ENCODE results near the gene TOGARAM2. TPM values are rescaled to one million over a fixed set of nuclear protein-coding genes. Genes with fewer than 3 reads are reported as not detected.
"Not testable (repeated sequence)": the region's sequence is repeated elsewhere in the genome, so short reads cannot be mapped to it uniquely, and the experiment has no call there.

Gene TOGARAM2
- total RNA-seq, 2 experiments from 2014 or later: 2.3 to 2.7 TPM

GRCh38 chr2:28977176-28977875 lies 3.8 kb upstream of the TOGARAM2 start:
- H3K27ac Mint-ChIP-seq: no peak overlapping the region
- no peak for TF ChIP-seq CTCF (IDR thresholded peaks at IDR 0.05)

GRCh38 chr2:28978001-28978400 lies 3.1 kb upstream of the TOGARAM2 start:
- CTCF ChIA-PET: interaction anchor here (1.3 kb wide), 1 partner anchor 200 kb away, joined by 3 read pairs; no protein-coding TSS in a partner anchor
- H3K36me3 Mint-ChIP-seq (ENCODE audit: low read depth); intact Hi-C loops (cut with micrococcal nuclease); POLR2A ChIA-PET; H3K27me3 Mint-ChIP-seq; DNase-seq; ATAC-seq; H3K4me3 Mint-ChIP-seq; H3K4me1 Mint-ChIP-seq (ENCODE audit: low read depth); H3K27ac Mint-ChIP-seq; H3K9me3 Mint-ChIP-seq: not testable (repeated sequence)

More at GRCh38 chr2:28977176-28977875, 3.8 kb upstream of the TOGARAM2 start:
- no peak for DNase-seq
- ChIA-PET POLR2A (no interaction called here), CTCF (interaction anchor here (1.3 kb wide), 1 partner anchor 201 kb away, joined by 3 read pairs; no protein-coding TSS in a partner anchor)
- H3K9me3 Mint-ChIP-seq: no peaks in the 10 kb centered on the region
- H3K36me3 Mint-ChIP-seq (ENCODE audit: low read depth): no peaks in the 10 kb centered on the region
- no peaks in the 10 kb centered on the region for H3K27me3 Mint-ChIP-seq
- no peak overlapping the region for H3K4me3 Mint-ChIP-seq
- ATAC-seq: no peak
- peaks cover 5% of the 10 kb centered on the region for H3K4me1 Mint-ChIP-seq (ENCODE audit: low read depth)
- intact Hi-C loops (cut with micrococcal nuclease): no loop called here

GRCh38 chr2:28978606-28979005 lies 2.5 kb upstream of the TOGARAM2 start:
- intact Hi-C loops (cut with micrococcal nuclease): no loop called here
- Mint-ChIP-seq H3K4me1 (ENCODE audit: low read depth) (no peaks in the 10 kb centered on the region), H3K27ac (no peak overlapping the region), H3K9me3 (no peaks in the 10 kb centered on the region), H3K36me3 (ENCODE audit: low read depth) (no peaks in the 10 kb centered on the region), H3K27me3 (no peaks in the 10 kb centered on the region), H3K4me3 (no peak overlapping the region)
- ChIA-PET POLR2A (no interaction called here), CTCF (interaction anchor here (1.3 kb wide), 1 partner anchor 200 kb away, joined by 3 read pairs; no protein-coding TSS in a partner anchor)
- ATAC-seq (no peak), DNase-seq (no peak)
- no peak for TF ChIP-seq CTCF (IDR thresholded peaks at IDR 0.05)

- H3K4me1 Mint-ChIP-seq (ENCODE audit: low read depth): no peaks in the 10 kb centered on the region
- CTCF ChIA-PET: no interaction called here
- intact Hi-C loops (cut with micrococcal nuclease): no loop called here
- no peaks in the 10 kb centered on the region for H3K27me3 Mint-ChIP-seq
- DNase-seq (no peak), ATAC-seq (no peak)
- POLR2A ChIA-PET: no interaction called here
- no peak overlapping the region for H3K4me3 Mint-ChIP-seq
- H3K9me3 Mint-ChIP-seq: no peaks in the 10 kb centered on the region
- no peaks in the 10 kb centered on the region for H3K36me3 Mint-ChIP-seq (ENCODE audit: low read depth)
- no peak for TF ChIP-seq CTCF (IDR thresholded peaks at IDR 0.05)
- no peak overlapping the region for H3K27ac Mint-ChIP-seq
Measured at GRCh38 chr2:28979041-28979440, 2.1 kb upstream of the TOGARAM2 start.

GRCh38 chr2:28979576-28980366 lies 1.3 kb upstream of the TOGARAM2 start:
- DNase-seq (no peak), ATAC-seq (no peak)
- Mint-ChIP-seq H3K4me3 (no peak overlapping the region), H3K9me3 (no peaks in the 10 kb centered on the region), H3K27me3 (no peaks in the 10 kb centered on the region), H3K4me1 (ENCODE audit: low read depth) (no peaks in the 10 kb centered on the region), H3K36me3 (ENCODE audit: low read depth) (no peaks in the 10 kb centered on the region), H3K27ac (no peak overlapping the region)
- POLR2A ChIA-PET: no interaction called here
- intact Hi-C loops (cut with micrococcal nuclease): no loop called here
- TF ChIP-seq CTCF (IDR thresholded peaks at IDR 0.05): no peak
- CTCF ChIA-PET: no interaction called here

All from activated CD8-positive, alpha-beta T cell treated with anti-CD3 and anti-CD28 coated beads for 36 hours (primary cell).